ENCODE measurements around the gene TBC1D10A.

Gene TBC1D10A

GRCh38 chr22:30288419-30289140, 38.2 kb downstream of the TBC1D10A start:
- Histone ChIP-seq H3K4me1 (ENCODE audit: insufficient read depth, poor library complexity, severe bottlenecking) (peaks cover 22% of the 10 kb centered on the region), H3K27ac (ENCODE audit: poor library complexity, severe bottlenecking) (peak overlapping the region; percentile 79), H3K27me3 (ENCODE audit: insufficient read depth, poor library complexity, severe bottlenecking) (no peaks in the 10 kb centered on the region), H3K9me3 (ENCODE audit: severe bottlenecking) (no peaks in the 10 kb centered on the region), H3K4me3 (ENCODE audit: severe bottlenecking) (peak overlapping the region; percentile 47), H3K36me3 (ENCODE audit: low read depth) (peaks cover 4% of the 10 kb centered on the region; the same call in 1 of the 2 replicates)
- ATAC-seq (ENCODE audit: low read depth) (no peak), DNase-seq (ENCODE audit: low spot score) (no peak)
- TF ChIP-seq, protein P1, sequence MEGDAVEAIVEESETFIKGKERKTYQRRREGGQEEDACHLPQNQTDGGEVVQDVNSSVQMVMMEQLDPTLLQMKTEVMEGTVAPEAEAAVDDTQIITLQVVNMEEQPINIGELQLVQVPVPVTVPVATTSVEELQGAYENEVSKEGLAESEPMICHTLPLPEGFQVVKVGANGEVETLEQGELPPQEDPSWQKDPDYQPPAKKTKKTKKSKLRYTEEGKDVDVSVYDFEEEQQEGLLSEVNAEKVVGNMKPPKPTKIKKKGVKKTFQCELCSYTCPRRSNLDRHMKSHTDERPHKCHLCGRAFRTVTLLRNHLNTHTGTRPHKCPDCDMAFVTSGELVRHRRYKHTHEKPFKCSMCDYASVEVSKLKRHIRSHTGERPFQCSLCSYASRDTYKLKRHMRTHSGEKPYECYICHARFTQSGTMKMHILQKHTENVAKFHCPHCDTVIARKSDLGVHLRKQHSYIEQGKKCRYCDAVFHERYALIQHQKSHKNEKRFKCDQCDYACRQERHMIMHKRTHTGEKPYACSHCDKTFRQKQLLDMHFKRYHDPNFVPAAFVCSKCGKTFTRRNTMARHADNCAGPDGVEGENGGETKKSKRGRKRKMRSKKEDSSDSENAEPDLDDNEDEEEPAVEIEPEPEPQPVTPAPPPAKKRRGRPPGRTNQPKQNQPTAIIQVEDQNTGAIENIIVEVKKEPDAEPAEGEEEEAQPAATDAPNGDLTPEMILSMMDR (IDR thresholded peaks at IDR 0.05; ENCODE audit: poor library complexity, severe bottlenecking) = no peak

DNA sequence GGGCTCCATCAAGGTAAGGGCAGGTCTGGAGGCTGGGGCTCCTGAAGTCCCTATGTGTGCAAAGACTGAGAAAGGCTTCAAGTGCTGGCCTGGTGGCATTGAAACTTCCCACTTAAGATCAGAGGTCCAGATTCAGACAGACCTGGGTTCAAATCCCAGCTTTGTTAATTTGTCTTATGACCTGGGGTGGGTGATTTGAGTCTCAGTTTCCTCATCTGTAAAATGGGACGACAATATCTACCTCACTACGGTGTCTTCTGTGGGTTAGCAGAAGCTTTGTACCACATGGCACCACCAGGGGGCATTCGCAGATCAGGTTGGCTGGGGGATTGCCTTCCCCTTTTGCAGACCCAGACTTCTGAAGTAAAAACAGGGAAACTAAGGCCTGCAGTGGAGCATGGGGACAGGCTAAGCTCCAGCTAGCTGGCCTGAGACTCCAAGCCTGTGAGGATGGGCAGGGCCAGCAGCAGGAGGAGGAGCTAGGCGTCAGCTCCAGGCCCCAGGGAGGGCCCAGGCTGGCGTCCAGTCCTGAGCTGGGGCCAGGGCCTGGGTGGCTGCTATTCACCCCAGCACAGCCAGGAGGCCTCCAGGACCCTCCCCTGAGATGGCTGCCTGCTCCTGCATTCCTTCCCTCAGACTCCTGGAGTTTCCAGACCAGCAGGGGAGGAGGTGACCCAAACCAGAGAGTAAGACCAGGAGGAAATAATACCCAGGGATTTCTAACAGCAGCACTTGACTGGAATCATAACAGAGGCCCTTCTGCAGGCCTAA, 38.9 kb downstream of the TBC1D10A start:
- DNase-seq (ENCODE audit: low spot score) (no peak), ATAC-seq (ENCODE audit: low read depth) (peak; percentile 65)
- Histone ChIP-seq H3K27ac (ENCODE audit: poor library complexity, severe bottlenecking) (peak overlapping the region; percentile 79), H3K4me3 (ENCODE audit: severe bottlenecking) (peak overlapping the region; percentile 47), H3K27me3 (ENCODE audit: insufficient read depth, poor library complexity, severe bottlenecking) (no peaks in the 10 kb centered on the region), H3K4me1 (ENCODE audit: insufficient read depth, poor library complexity, severe bottlenecking) (peaks cover 22% of the 10 kb centered on the region), H3K9me3 (ENCODE audit: severe bottlenecking) (no peaks in the 10 kb centered on the region), H3K36me3 (ENCODE audit: low read depth) (no peaks in the 10 kb centered on the region)
- TF ChIP-seq, protein P1 (IDR thresholded peaks at IDR 0.05; ENCODE audit: poor library complexity, severe bottlenecking) = peak; percentile 78

- TF ChIP-seq, protein P1 (IDR thresholded peaks at IDR 0.05; ENCODE audit: poor library complexity, severe bottlenecking) = peak; percentile 73
- Histone ChIP-seq H3K27me3 (ENCODE audit: insufficient read depth, poor library complexity, severe bottlenecking) (no peaks in the 10 kb centered on the region), H3K4me3 (ENCODE audit: severe bottlenecking) (no peak overlapping the region), H3K36me3 (ENCODE audit: low read depth) (no peaks in the 10 kb centered on the region), H3K4me1 (ENCODE audit: insufficient read depth, poor library complexity, severe bottlenecking) (peaks cover 22% of the 10 kb centered on the region), H3K27ac (ENCODE audit: poor library complexity, severe bottlenecking) (no peak overlapping the region), H3K9me3 (ENCODE audit: severe bottlenecking) (no peaks in the 10 kb centered on the region)
- ATAC-seq (ENCODE audit: low read depth) = no peak
- peak; percentile 64 for DNase-seq (ENCODE audit: low spot score)
Measured at GRCh38 chr22:30286813-30287647, 39.7 kb downstream of the TBC1D10A start.

GRCh38 chr22:30286331-30286730, 40.4 kb downstream of the TBC1D10A start:
- ATAC-seq (ENCODE audit: low read depth) (no peak), DNase-seq (ENCODE audit: low spot score) (no peak)
- Histone ChIP-seq H3K36me3 (ENCODE audit: low read depth) (no peaks in the 10 kb centered on the region), H3K4me3 (ENCODE audit: severe bottlenecking) (no peak overlapping the region), H3K4me1 (ENCODE audit: insufficient read depth, poor library complexity, severe bottlenecking) (peaks cover 19% of the 10 kb centered on the region), H3K27me3 (ENCODE audit: insufficient read depth, poor library complexity, severe bottlenecking) (no peaks in the 10 kb centered on the region), H3K9me3 (ENCODE audit: severe bottlenecking) (no peaks in the 10 kb centered on the region), H3K27ac (ENCODE audit: poor library complexity, severe bottlenecking) (no peak overlapping the region)
- TF ChIP-seq, protein P1 (IDR thresholded peaks at IDR 0.05; ENCODE audit: poor library complexity, severe bottlenecking) = no peak

Measured in RWPE2 (cell line).